ENCODE measurements around the gene DOCK2. TPM values are rescaled to one million over a fixed set of nuclear protein-coding genes. Genes with fewer than 3 reads are reported as not detected.
"Not testable (repeated sequence)": the region's sequence is repeated elsewhere in the genome, so short reads cannot be mapped to it uniquely, and the experiment has no call there.

The DOCK2 gene
- total RNA-seq, 1 experiment from 2014 or later, result 0.42 TPM

- Mint-ChIP-seq H3K27ac (ENCODE audit: low read depth, unreplicated experiment) (no peak overlapping the region), H3K27me3 (ENCODE audit: insufficient read depth, unreplicated experiment) (no peaks in the 10 kb centered on the region), H3K4me1 (ENCODE audit: insufficient read depth, unreplicated experiment) (peaks cover 16% of the 10 kb centered on the region), H3K9me3 (ENCODE audit: unreplicated experiment) (no peaks in the 10 kb centered on the region), H3K36me3 (ENCODE audit: insufficient read depth, unreplicated experiment) (no peaks in the 10 kb centered on the region), H3K4me3 (ENCODE audit: unreplicated experiment) (no peak overlapping the region)
- ChIA-PET CTCF (interaction anchor here (0.8 to 1.4 kb wide), 2 partner anchors 9 to 131 kb away, joined by 3 read pairs; no protein-coding TSS in a partner anchor), POLR2A (interaction anchor here (1.7 kb wide), 1 partner anchor 12 kb away, joined by 3 read pairs; no protein-coding TSS in a partner anchor)
- intact Hi-C loops (cut with micrococcal nuclease), result no loop called here
- no peak for DNase-seq (ENCODE audit: unreplicated experiment)
- TF ChIP-seq CTCF (IDR thresholded peaks at IDR 0.05; ENCODE audit: unreplicated experiment), result no peak
- no TSS peak for BruUV-seq (replicated peaks)
Measured at GRCh38 chr5:169832304-169832703, 195.2 kb downstream of the DOCK2 start.

GRCh38 chr5:169832845-169833244 lies 195.8 kb downstream of the DOCK2 start:
- ChIA-PET CTCF (interaction anchor here (0.6 to 1.4 kb wide), 5 partner anchors 8 to 380 kb away, joined by 3 to 5 read pairs (median 3); no protein-coding TSS in a partner anchor), POLR2A (no interaction called here)
- intact Hi-C loops (cut with micrococcal nuclease), result no loop called here
- no peak for TF ChIP-seq CTCF (IDR thresholded peaks at IDR 0.05; ENCODE audit: unreplicated experiment)
- no TSS peak for BruUV-seq (replicated peaks)
- Mint-ChIP-seq H3K27ac (ENCODE audit: low read depth, unreplicated experiment) (no peak overlapping the region), H3K27me3 (ENCODE audit: insufficient read depth, unreplicated experiment) (no peaks in the 10 kb centered on the region), H3K4me1 (ENCODE audit: insufficient read depth, unreplicated experiment) (peaks cover 16% of the 10 kb centered on the region), H3K4me3 (ENCODE audit: unreplicated experiment) (no peak overlapping the region), H3K9me3 (ENCODE audit: unreplicated experiment) (no peaks in the 10 kb centered on the region), H3K36me3 (ENCODE audit: insufficient read depth, unreplicated experiment) (no peaks in the 10 kb centered on the region)
- DNase-seq (ENCODE audit: unreplicated experiment), result no peak

- H3K27ac Mint-ChIP-seq (ENCODE audit: low read depth, unreplicated experiment); intact Hi-C loops (cut with micrococcal nuclease); BruUV-seq (replicated peaks); H3K36me3 Mint-ChIP-seq (ENCODE audit: insufficient read depth, unreplicated experiment); H3K27me3 Mint-ChIP-seq (ENCODE audit: insufficient read depth, unreplicated experiment); H3K4me3 Mint-ChIP-seq (ENCODE audit: unreplicated experiment); H3K9me3 Mint-ChIP-seq (ENCODE audit: unreplicated experiment): not testable (repeated sequence)
- H3K4me1 Mint-ChIP-seq (ENCODE audit: insufficient read depth, unreplicated experiment), result peaks cover 16% of the 10 kb centered on the region
- ChIA-PET CTCF (interaction anchor here (0.6 kb wide), 1 partner anchor 150 kb away, joined by 3 read pairs; no protein-coding TSS in a partner anchor), POLR2A (interaction anchor here (0.6 kb wide), 1 partner anchor 439 kb away, joined by 3 read pairs; no protein-coding TSS in a partner anchor)
- peak; percentile 60 for DNase-seq (ENCODE audit: unreplicated experiment)
Measured at GRCh38 chr5:169833681-169834292, 196.7 kb downstream of the DOCK2 start.

GRCh38 chr5:169834540-169834939 lies 197.5 kb downstream of the DOCK2 start:
- peaks cover 16% of the 10 kb centered on the region for H3K4me1 Mint-ChIP-seq (ENCODE audit: insufficient read depth, unreplicated experiment)
- H3K27me3 Mint-ChIP-seq (ENCODE audit: insufficient read depth, unreplicated experiment); H3K9me3 Mint-ChIP-seq (ENCODE audit: unreplicated experiment); H3K27ac Mint-ChIP-seq (ENCODE audit: low read depth, unreplicated experiment); H3K36me3 Mint-ChIP-seq (ENCODE audit: insufficient read depth, unreplicated experiment); BruUV-seq (replicated peaks); H3K4me3 Mint-ChIP-seq (ENCODE audit: unreplicated experiment); POLR2A ChIA-PET; CTCF ChIA-PET; DNase-seq (ENCODE audit: unreplicated experiment); intact Hi-C loops (cut with micrococcal nuclease): not testable (repeated sequence)

- Mint-ChIP-seq H3K9me3 (ENCODE audit: unreplicated experiment) (no peaks in the 10 kb centered on the region), H3K4me1 (ENCODE audit: insufficient read depth, unreplicated experiment) (peaks cover 6% of the 10 kb centered on the region), H3K4me3 (ENCODE audit: unreplicated experiment) (no peak overlapping the region), H3K36me3 (ENCODE audit: insufficient read depth, unreplicated experiment) (no peaks in the 10 kb centered on the region), H3K27me3 (ENCODE audit: insufficient read depth, unreplicated experiment) (no peaks in the 10 kb centered on the region), H3K27ac (ENCODE audit: low read depth, unreplicated experiment) (no peak overlapping the region)
- TF ChIP-seq CTCF (IDR thresholded peaks at IDR 0.05; ENCODE audit: unreplicated experiment), result no peak
- BruUV-seq (replicated peaks), result no TSS peak
- intact Hi-C loops (cut with micrococcal nuclease), result no loop called here
- no peak for DNase-seq (ENCODE audit: unreplicated experiment)
- POLR2A ChIA-PET, result interaction anchor here (0.6 kb wide), 1 partner anchor 963 kb away, joined by 3 read pairs; no protein-coding TSS in a partner anchor
- CTCF ChIA-PET, result interaction anchor here (0.6 to 1.4 kb wide), 5 partner anchors 8 to 972 kb away, joined by 3 to 5 read pairs (median 3); partner anchors contain the start of gene INSYN2B
Measured at GRCh38 chr5:169836835-169837536, 199.9 kb downstream of the DOCK2 start.
